DOHH2 (cell line): Measurements from ENCODE around the gene PRPS1.

Experiments used
- H3F3A ChIP-seq: fragments of 200-600 bp; sonication (generic), shearing (Covaris generic); 2 replicates; pipeline ENCODE4 v1.6.0; 2016; ENCODE audit warnings: antibody characterized with exemption, mild to moderate bottlenecking; ENCODE audit not compliant: control insufficient read depth, insufficient read depth
- H3K27ac ChIP-seq: fragments of 200-600 bp; sonication (generic); 2 replicates; pipeline ENCODE4 v1.5.1; 2014; ENCODE audit warnings: low read depth, mild to moderate bottlenecking, low read length, moderate library complexity
- H3K27me3 ChIP-seq: fragments of 200-600 bp; sonication (generic); 2 replicates; pipeline ENCODE4 v1.6.1; 2014; ENCODE audit warnings: mild to moderate bottlenecking, low read length, mixed read lengths; ENCODE audit not compliant: control insufficient read depth
- H3K36me3 ChIP-seq: fragments of 200-600 bp; sonication (generic); 2 replicates; pipeline ENCODE4 v1.6.1; 2014; ENCODE audit warnings: mild to moderate bottlenecking, low read length, moderate library complexity, mixed read lengths; ENCODE audit not compliant: control insufficient read depth
- H3K4me1 ChIP-seq: fragments of 200-600 bp; sonication (generic); 2 replicates; pipeline ENCODE4 v1.6.1; 2014; ENCODE audit warnings: mild to moderate bottlenecking, low read length, mixed read lengths; ENCODE audit not compliant: control insufficient read depth
- H3K4me2 ChIP-seq: fragments of 200-600 bp; sonication (generic); 2 replicates; pipeline ENCODE4 v1.6.0; 2014; ENCODE audit warnings: mild to moderate bottlenecking, low read length, moderate library complexity
- H3K4me3 ChIP-seq: fragments of 200-600 bp; sonication (generic); 2 replicates; pipeline ENCODE4 v1.5.1; 2014; ENCODE audit warnings: mild to moderate bottlenecking, low read length, mixed read lengths
- H3K79me2 ChIP-seq: fragments of 200-600 bp; sonication (generic); 2 replicates; pipeline ENCODE4 v1.6.1; 2014; ENCODE audit warnings: mild to moderate bottlenecking, low read length, mixed read lengths; ENCODE audit not compliant: control insufficient read depth
- H3K9me2 ChIP-seq: fragments of 200-600 bp; sonication (generic); replicated peaks from 2 replicates; pipeline ENCODE4 v1.6.1; 2014; ENCODE audit warnings: mild to moderate bottlenecking, low read length, mixed read lengths; ENCODE audit not compliant: control insufficient read depth
- H3K9me3 ChIP-seq: fragments of 200-600 bp; sonication (generic); 2 replicates; pipeline ENCODE4 v1.6.1; 2014; ENCODE audit warnings: antibody characterized with exemption, low read length, mixed read lengths; ENCODE audit not compliant: control insufficient read depth, insufficient read depth
- H4K20me1 ChIP-seq: fragments of 200-600 bp; sonication (generic); 2 replicates; pipeline ENCODE4 v1.6.0; 2014; ENCODE audit warnings: low read depth, mild to moderate bottlenecking, antibody characterized with exemption, low read length, moderate library complexity; ENCODE audit not compliant: control insufficient read depth, insufficient read depth
- CTCF ChIP-seq: fragments of 200-600 bp; sonication (generic); IDR thresholded peaks from one replicate; pipeline ENCODE4 v1.5.1; 2014; ENCODE audit warnings: antibody characterized with exemption, mild to moderate bottlenecking, low read depth, low read length; ENCODE audit not compliant: poor library complexity, severe bottlenecking
- EZH2phosphoT487 ChIP-seq: fragments of 200-600 bp; sonication (generic); IDR thresholded peaks from 2 replicates; pipeline ENCODE4 v1.6.1; 2017; ENCODE audit warnings: borderline replicate concordance, mild to moderate bottlenecking, antibody characterized with exemption, low read length, moderate library complexity, mixed read lengths

PRPS1 gene

DNA sequence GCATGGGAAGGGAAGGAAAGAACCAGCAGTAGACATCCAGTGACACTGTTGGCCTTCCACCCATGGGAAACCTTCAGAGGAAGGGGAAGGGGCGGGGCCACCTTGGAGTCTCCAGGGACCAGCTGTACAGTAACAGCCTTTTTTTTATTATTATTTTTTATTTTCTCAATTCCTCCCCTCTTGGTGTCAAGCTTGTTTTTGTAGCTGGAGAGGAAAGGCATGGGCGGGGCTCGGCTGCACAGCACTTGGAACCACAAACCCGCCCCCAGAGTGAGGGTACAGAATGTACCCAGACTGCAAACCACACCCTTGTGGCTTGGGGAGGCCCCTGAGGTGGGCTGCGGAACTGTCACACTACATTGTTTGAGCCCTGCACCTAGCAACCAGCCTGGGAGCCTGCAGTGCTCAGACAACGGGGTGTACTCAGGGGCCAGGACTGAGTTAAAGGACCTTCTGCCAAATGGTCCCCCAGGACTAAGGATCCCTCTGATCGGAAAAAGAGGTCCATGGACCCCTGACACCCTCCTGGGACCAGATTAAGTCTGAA is 45.7 kb downstream of the PRPS1 start:
- H3F3A ChIP-seq = peaks cover 20% of the 10 kb centered on the region
- H3K4me2 ChIP-seq = peak overlapping the region; percentile 90
- no peaks in the 10 kb centered on the region for H3K27me3 ChIP-seq
- H3K9me3 ChIP-seq = no peaks in the 10 kb centered on the region
- TF ChIP-seq CTCF (no peak), EZH2phosphoT487 (no peak)
- no peaks in the 10 kb centered on the region for H3K9me2 ChIP-seq
- H3K4me1 ChIP-seq = peaks cover 58% of the 10 kb centered on the region
- no peaks in the 10 kb centered on the region; the same call in 1 of the 2 replicates for H3K36me3 ChIP-seq
- peak overlapping the region; percentile 89 for H3K4me3 ChIP-seq
- peak overlapping the region; percentile 90 for H3K27ac ChIP-seq
- H4K20me1 ChIP-seq = no peaks in the 10 kb centered on the region
- peaks cover 29% of the 10 kb centered on the region for H3K79me2 ChIP-seq

DNA sequence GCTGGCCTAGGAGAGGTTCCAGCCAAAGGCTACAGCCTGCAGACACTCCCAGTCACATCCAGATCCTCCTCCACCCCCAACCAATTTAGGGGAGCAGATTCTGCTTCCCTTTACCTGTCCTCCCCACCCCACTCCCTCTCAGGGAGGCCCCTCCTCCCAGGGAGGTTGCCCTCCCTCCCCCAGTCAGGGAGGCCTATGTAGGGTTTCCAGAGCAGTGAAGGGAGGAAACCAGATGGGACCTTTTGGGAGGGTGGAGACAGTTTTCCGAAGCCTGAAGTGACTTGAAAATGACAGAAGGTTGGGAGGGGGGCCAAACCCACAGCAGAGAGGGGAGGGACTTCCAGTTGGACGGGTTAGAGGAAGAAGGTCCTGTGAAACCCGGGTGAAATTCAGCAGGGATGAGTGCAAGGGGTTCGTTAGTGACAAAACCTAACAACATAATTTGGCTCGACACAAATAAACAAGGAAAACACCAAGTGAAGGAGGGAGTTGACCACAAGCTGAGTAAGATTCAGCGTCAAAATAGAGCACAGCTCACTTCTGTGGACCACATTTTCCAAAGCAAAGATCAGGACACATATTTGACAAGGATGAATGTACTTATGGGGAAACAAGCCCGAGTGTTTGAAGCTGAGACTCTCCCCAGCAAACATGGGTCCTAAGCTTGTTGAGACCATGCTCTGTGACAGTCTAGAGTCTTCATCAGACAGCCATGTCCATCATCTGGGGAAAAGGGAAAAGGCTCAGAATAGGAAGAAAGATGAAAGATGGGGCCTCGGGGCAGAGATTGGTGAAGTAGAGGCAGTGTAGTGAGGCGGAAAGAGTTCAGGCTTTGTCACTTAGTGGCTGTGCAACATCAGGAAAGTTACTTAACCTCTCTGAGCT is 46.4 kb downstream of the PRPS1 start:
- Histone ChIP-seq H4K20me1 (no peaks in the 10 kb centered on the region), H3K36me3 (no peaks in the 10 kb centered on the region; the same call in 1 of the 2 replicates), H3K9me2 (no peaks in the 10 kb centered on the region), H3K9me3 (no peaks in the 10 kb centered on the region), H3K27ac (peak overlapping the region; percentile 90), H3F3A (peaks cover 20% of the 10 kb centered on the region), H3K27me3 (no peaks in the 10 kb centered on the region), H3K79me2 (peaks cover 29% of the 10 kb centered on the region), H3K4me3 (peak overlapping the region; percentile 89), H3K4me1 (peaks cover 65% of the 10 kb centered on the region), H3K4me2 (peak overlapping the region; percentile 90)
- TF ChIP-seq CTCF = no peak
- TF ChIP-seq EZH2phosphoT487 = no peak

- no peaks in the 10 kb centered on the region for H4K20me1 ChIP-seq
- no peaks in the 10 kb centered on the region; the same call in 1 of the 2 replicates for H3K36me3 ChIP-seq
- peak overlapping the region; percentile 90 for H3K4me2 ChIP-seq
- peaks cover 66% of the 10 kb centered on the region for H3K4me1 ChIP-seq
- H3K9me2 ChIP-seq = no peaks in the 10 kb centered on the region
- H3K79me2 ChIP-seq = peaks cover 29% of the 10 kb centered on the region
- TF ChIP-seq EZH2phosphoT487 (no peak), CTCF (no peak)
- H3K4me3 ChIP-seq = peak overlapping the region; percentile 89
- H3F3A ChIP-seq = peaks cover 20% of the 10 kb centered on the region
- H3K9me3 ChIP-seq = no peaks in the 10 kb centered on the region
- H3K27ac ChIP-seq = peak overlapping the region; percentile 90
- no peaks in the 10 kb centered on the region for H3K27me3 ChIP-seq
Observed at GRCh38 chrX:107675365-107675654, 47.0 kb downstream of the PRPS1 start.
